GM12878 (cell line): Measurements from ENCODE around the gene CAPZB. TPM values are rescaled to one million over a fixed set of nuclear protein-coding genes. Genes with fewer than 3 reads are reported as not detected.

Source experiments
- ATAC-seq: fragments of 200-7000 bp; cut with Tn5 transposase; 3 replicates; pipeline ENCODE4 v1.9.1; 2020; ENCODE audit warnings: mild to moderate bottlenecking, moderate library complexity
- BruUV-seq: library from RNA; stranded (reverse); fragments of 400-500 nt; replicated peaks from 2 replicates; lab custom pipeline; 2021; lab: Mats Ljungman, UMichigan
- CTCF ChIA-PET: fragments of 300-600 bp; sonication (Branson Sonifier 250); formaldehyde crosslinking; extraction: SDS; loops from one replicate; lab custom pipeline; 2021; ENCODE audit warnings: inconsistent platforms; lab: Yijun Ruan, JAX
- POLR2A ChIA-PET: fragments of 350-600 bp; formaldehyde crosslinking; extraction: SDS; loops from one replicate; lab custom pipeline; 2021; ENCODE audit warnings: inconsistent platforms; lab: Charles Lee
- RAD21 ChIA-PET: fragments of 300-600 bp; sonication (Branson Sonifier 250); formaldehyde crosslinking; loops from one replicate; lab custom pipeline; 2023; ENCODE audit warnings: antibody characterized with exemption; ENCODE audit not compliant: unreplicated experiment; lab: Charles Lee
- SMC1A ChIA-PET: fragments of 300-600 bp; sonication (Branson Sonifier 250); formaldehyde crosslinking; loops from one replicate; lab custom pipeline; 2023; ENCODE audit not compliant: unreplicated experiment, uncharacterized antibody; lab: Charles Lee
- DNase-seq: peaks from one replicate; pipeline ENCODE4 v3.0.0-alpha.2; 2011; ENCODE audit warnings: low read depth, low spot score
- FAIRE-seq: peaks from 3 replicates; lab custom pipeline; 2011; peaks lifted over from hg19 to GRCh38; lab: Jason Lieb, UNC
- H2AFZ ChIP-seq: 2 replicates; pipeline ENCODE4 v1.6.0; 2011; ENCODE audit warnings: low read depth, low read length, control low read depth; ENCODE audit not compliant: control insufficient read depth
- H3K27ac ChIP-seq: 2 replicates; pipeline ENCODE4 v1.5.1; 2011; ENCODE audit warnings: control low read depth; ENCODE audit not compliant: control insufficient read depth, insufficient read depth
- H3K27me3 ChIP-seq, 2 experiments: replicated peaks in 1 of 2; 2 replicates each; pipeline versions ENCODE4 v1.6.0 to v1.6.1; 2011; ENCODE audit warnings: low read length in 1 of 2; ENCODE audit not compliant: control insufficient read depth in 2 of 2, insufficient read depth in 2 of 2
- H3K36me3 ChIP-seq, 2 experiments: 2 replicates each; pipeline ENCODE4 v1.5.1; 2011; ENCODE audit warnings: low read length in 1 of 2; ENCODE audit not compliant: control insufficient read depth in 2 of 2, insufficient read depth in 2 of 2
- H3K4me1 ChIP-seq: 2 replicates; pipeline ENCODE4 v1.6.1; 2011; ENCODE audit warnings: mild to moderate bottlenecking, low read length, moderate library complexity, mixed read lengths; ENCODE audit not compliant: control insufficient read depth, insufficient read depth
- H3K4me2 ChIP-seq: 2 replicates; pipeline ENCODE4 v1.6.0; 2011; ENCODE audit warnings: control low read depth; ENCODE audit not compliant: control insufficient read depth, insufficient read depth
- H3K4me3 ChIP-seq: fragments of 200-600 bp; sonication (generic); 2 replicates; pipeline ENCODE4 v1.5.1; 2016
- H3K79me2 ChIP-seq: 2 replicates; pipeline ENCODE4 v1.6.0; 2011; ENCODE audit warnings: low read length; ENCODE audit not compliant: control insufficient read depth, insufficient read depth
- H3K9ac ChIP-seq: 2 replicates; pipeline ENCODE4 v1.8.0; 2011; ENCODE audit warnings: low read length, control low read depth, mixed read lengths; ENCODE audit not compliant: control insufficient read depth, insufficient read depth
- H3K9me3 ChIP-seq: replicated peaks from 3 replicates; pipeline ENCODE4 v1.5.1; 2011; ENCODE audit warnings: mild to moderate bottlenecking, low read length; ENCODE audit not compliant: control insufficient read depth, insufficient read depth
- H4K20me1 ChIP-seq: 2 replicates; pipeline ENCODE4 v1.6.0; 2011; ENCODE audit not compliant: control insufficient read depth, insufficient read depth
- ATF7 ChIP-seq: fragments of 450-650 bp; IDR thresholded peaks from 2 replicates; pipeline ENCODE4 v1.6.1; 2016; ENCODE audit warnings: low read depth, mild to moderate bottlenecking
- BHLHE40 ChIP-seq, 2 experiments: fragments of 450-650 bp in 1 of 2; IDR thresholded peaks; 2 replicates each; pipeline ENCODE4 v1.6.1; 2011 to 2017; ENCODE audit warnings: low read depth in 2 of 2, borderline replicate concordance in 1 of 2, improper control_type of control experiment in 1 of 2, low read length in 1 of 2, mild to moderate bottlenecking in 1 of 2
- BRCA1 ChIP-seq: IDR thresholded peaks from 2 replicates; pipeline ENCODE4 v1.6.1; 2011; ENCODE audit warnings: low read depth, low read length, improper control_type of control experiment
- ESRRA ChIP-seq: IDR thresholded peaks from 2 replicates; pipeline ENCODE4 v1.6.1; 2012; ENCODE audit warnings: mild to moderate bottlenecking, low read length, improper control_type of control experiment
- EZH2 ChIP-seq: IDR thresholded peaks from 2 replicates; pipeline ENCODE4 v1.6.1; 2012; ENCODE audit warnings: low read depth, mild to moderate bottlenecking, control low read depth, inconsistent platforms, low read length, borderline replicate concordance; ENCODE audit not compliant: control insufficient read depth
- FOXM1 ChIP-seq: IDR thresholded peaks from 2 replicates; pipeline ENCODE4 v1.6.1; 2012; ENCODE audit warnings: low read depth, mild to moderate bottlenecking, inconsistent platforms, low read length, moderate library complexity
- IKZF1 ChIP-seq: fragments of 450-650 bp; conservative IDR thresholded peaks from 2 replicates; pipeline ENCODE4 v1.6.1; 2017; ENCODE audit warnings: antibody characterized with exemption, mild to moderate bottlenecking
- MEF2A ChIP-seq: IDR thresholded peaks from 2 replicates; pipeline ENCODE4 v1.6.1; 2011; ENCODE audit warnings: low read depth, mild to moderate bottlenecking, low read length, moderate library complexity; ENCODE audit not compliant: insufficient read depth
- MLLT1 ChIP-seq: fragments of 450-650 bp; IDR thresholded peaks from 2 replicates; pipeline ENCODE4 v1.6.1; 2016; ENCODE audit warnings: mild to moderate bottlenecking
- MTA3 ChIP-seq: IDR thresholded peaks from 2 replicates; pipeline ENCODE4 v1.6.1; 2012; ENCODE audit warnings: low read length, inconsistent platforms, borderline replicate concordance
- MYB ChIP-seq: fragments of 150-350 bp; IDR thresholded peaks from 2 replicates; pipeline ENCODE4 v1.6.1; 2014; ENCODE audit warnings: mild to moderate bottlenecking, low read depth, low read length, borderline replicate concordance
- NFIC ChIP-seq: IDR thresholded peaks from 2 replicates; pipeline ENCODE4 v1.6.1; 2012; ENCODE audit warnings: low read depth, mild to moderate bottlenecking, inconsistent platforms, low read length, moderate library complexity
- PAX5 ChIP-seq: IDR thresholded peaks from 2 replicates; pipeline ENCODE4 v1.6.1; 2011; ENCODE audit warnings: low read depth, low read length, borderline replicate concordance
- PML ChIP-seq: IDR thresholded peaks from 2 replicates; pipeline ENCODE4 v1.6.1; 2012; ENCODE audit warnings: low read length, inconsistent platforms
- POLR2AphosphoS5 ChIP-seq: IDR thresholded peaks from 2 replicates; pipeline ENCODE4 v1.6.1; 2011; ENCODE audit warnings: mild to moderate bottlenecking, low read length, inconsistent platforms
- POU2F2 ChIP-seq: IDR thresholded peaks from 3 replicates; pipeline ENCODE4 v1.6.1; 2011; ENCODE audit warnings: low read depth, mild to moderate bottlenecking, low read length, borderline replicate concordance
- RCOR1 ChIP-seq: conservative IDR thresholded peaks from 2 replicates; pipeline ENCODE4 v1.6.1; 2012; ENCODE audit warnings: low read depth, low read length, improper control_type of control experiment
- RUNX3 ChIP-seq: IDR thresholded peaks from 2 replicates; pipeline ENCODE4 v1.6.1; 2012; ENCODE audit warnings: low read length, inconsistent platforms
- SIN3A ChIP-seq: IDR thresholded peaks from 2 replicates; pipeline ENCODE4 v1.6.1; 2012; ENCODE audit warnings: low read depth, low read length, improper control_type of control experiment
- TBL1XR1 ChIP-seq: IDR thresholded peaks from 2 replicates; pipeline ENCODE4 v1.6.1; 2012; ENCODE audit warnings: low read depth, low read length, improper control_type of control experiment
- ZZZ3 ChIP-seq: IDR thresholded peaks from 2 replicates; pipeline ENCODE4 v1.6.1; 2011; ENCODE audit warnings: low read depth; ENCODE audit not compliant: control insufficient read depth, insufficient read length
- WGBS: methylation state at CpG from one replicate; pipeline ENCODE4 v1.1.6; 2016; ENCODE audit warnings: low lambda C conversion rate; ENCODE audit not compliant: insufficient replicate concordance, insufficient coverage; ENCODE audit errors: missing lambda C conversion rate; 5-methylcytosine and 5-hydroxymethylcytosine counted together
- in situ Hi-C: fragments of 300-500 bp; cut with MboI; formaldehyde crosslinking; loops from 9 replicates; pipeline ENCODE4 v1.14.3; 2018; ENCODE audit warnings: mixed read lengths
- intact Hi-C: fragments of 100-400 bp; cut with micrococcal nuclease; formaldehyde crosslinking; loops from one replicate; pipeline ENCODE4 v1.14.2; 2022; ENCODE audit not compliant: unreplicated experiment
- polyA plus RNA-seq, 11 experiments: library from polyadenylated mRNA; depleted of rRNA in 4 of 11; unstranded in 6 of 11; stranded (reverse) in 5 of 11; fragments of >200 nt; fragmentation: Nextera tagmentation in 4 of 11; fragmentation: Illumina TruSeq in 1 of 11; extraction: Ambion mirVana in 4 of 11; extraction: Trizol in 1 of 11; gene quantifications; 1 replicate in 1 of 11; 2 replicates in 10 of 11; pipeline versions ENCODE4 v1.2.1 to v1.2.3, GENCODE V29; 2011 to 2016; ENCODE audit warnings: inconsistent platforms in 2 of 11, missing spikeins in 2 of 11, low read depth in 1 of 11
- total RNA-seq, 4 experiments: library from RNA; depleted of rRNA in 3 of 4; stranded (reverse); fragments of >200 nt in 3 of 4; fragmentation: Illumina TruSeq in 1 of 4; extraction: Trizol in 1 of 4; gene quantifications; 2 replicates each; pipeline versions ENCODE4 v1.2.1 to v1.2.3, GENCODE V29; 2013 to 2021

CAPZB gene
- total and polyA plus RNA-seq, 10 of the 15 experiments (the other 5 are each of a cell fraction or from before 2014, with no cell fraction given), result 104 to 454 (median 213) TPM

GRCh38 chr1:19463504-19463803 lies 21.9 kb downstream of the CAPZB start (continued):
- TF ChIP-seq FOXM1, result no peak
- no peak for TF ChIP-seq MLLT1
- TF ChIP-seq SIN3A, result no peak
- no peak for TF ChIP-seq MTA3
- no peak for TF ChIP-seq MYB
- no peak for TF ChIP-seq NFIC

GRCh38 chr1:19462781-19463503 lies 22.4 kb downstream of the CAPZB start:
- DNase-seq (peak; percentile 77), FAIRE-seq (peak; percentile 47), ATAC-seq (peak; percentile 71)
- intact Hi-C loops, result no loop called here
- ChIA-PET POLR2A (interaction anchor here (0.6 to 1.2 kb wide), 2 partner anchors 14 to 190 kb away, joined by 5 read pairs; no protein-coding TSS in a partner anchor), RAD21 (interaction anchor here (1.6 kb wide), 1 partner anchor 8 kb away, joined by 4 read pairs; no protein-coding TSS in a partner anchor), CTCF (interaction anchor here (1.3 kb wide), 1 partner anchor 70 kb away, joined by 3 read pairs; no protein-coding TSS in a partner anchor), SMC1A (interaction anchor here (1.2 to 4.2 kb wide), 4 partner anchors 10 to 53 kb away, joined by 3 to 22 read pairs (median 4); no protein-coding TSS in a partner anchor)
- Histone ChIP-seq H3K79me2 (peaks cover 88% of the 10 kb centered on the region), H4K20me1 (0 out of 2 replicates have a peak, but pooled peaks cover 3% of the 10 kb centered on the region), H3K4me2 (peak overlapping the region; percentile 80), H3K27ac (peak overlapping the region; percentile 89), H3K9ac (no peak overlapping the region), H3K36me3 (peaks cover 3 to 4% of the 10 kb centered on the region in 2 experiments; a peak in 2 of 4 replicates), H3K4me1 (peaks cover 56% of the 10 kb centered on the region), H3K9me3 (no peaks in the 10 kb centered on the region), H2AFZ (no peak overlapping the region), H3K4me3 (no peak overlapping the region), H3K27me3 (no peaks in the 10 kb centered on the region)
- TSS peak; percentile 35 for BruUV-seq
- 30% methylated on average over 10 of the region's 10 CpGs for WGBS
- in situ Hi-C loops, result no loop called here
- TF ChIP-seq ESRRA (no peak), EZH2 (no peak), TBL1XR1 (0 out of 2 replicates have a peak, but pooled peaks have one; percentile 29), PAX5 (peak; percentile 16; the same call in 1 of the 2 replicates), IKZF1 (no peak; the same call in 1 of the 2 replicates), PML (0 out of 2 replicates have a peak, but pooled peaks have one; percentile 22), BHLHE40 (IDR thresholded peaks at IDR 0.05; ENCODE audit: borderline replicate concordance in 1 of 2, low read depth in 2 of 2, low read length in 1 of 2) (0 out of 4 replicates have a peak, but pooled peaks of 1 of the 2 experiments have one; percentile 15), POU2F2 (0 out of 3 replicates have a peak, but pooled peaks have one; percentile 43), POLR2AphosphoS5 (peak; percentile 27), RUNX3 (peak; percentile 88), ATF7 (peak; percentile 19; the same call in 1 of the 2 replicates), MLLT1 (peak; percentile 0; the same call in 1 of the 2 replicates), MEF2A (0 out of 2 replicates have a peak, but pooled peaks have one; percentile 37), ZZZ3 (no peak), RCOR1 (no peak), BRCA1 (no peak)
